ELR (cell line): ENCODE results near the gene CTPS2.
"Not testable (repeated sequence)": the region's sequence is repeated elsewhere in the genome, so short reads cannot be mapped to it uniquely, and the experiment has no call there.

Experiments used
- DNase-seq: peaks from one replicate; pipeline ENCODE4 v3.0.0-alpha.2; 2015; ENCODE audit warnings: low read depth

The CTPS2 gene

GRCh38 chrX:16654093-16654492 is 58.4 kb downstream of the CTPS2 start:
- DNase-seq = no peak

DNA sequence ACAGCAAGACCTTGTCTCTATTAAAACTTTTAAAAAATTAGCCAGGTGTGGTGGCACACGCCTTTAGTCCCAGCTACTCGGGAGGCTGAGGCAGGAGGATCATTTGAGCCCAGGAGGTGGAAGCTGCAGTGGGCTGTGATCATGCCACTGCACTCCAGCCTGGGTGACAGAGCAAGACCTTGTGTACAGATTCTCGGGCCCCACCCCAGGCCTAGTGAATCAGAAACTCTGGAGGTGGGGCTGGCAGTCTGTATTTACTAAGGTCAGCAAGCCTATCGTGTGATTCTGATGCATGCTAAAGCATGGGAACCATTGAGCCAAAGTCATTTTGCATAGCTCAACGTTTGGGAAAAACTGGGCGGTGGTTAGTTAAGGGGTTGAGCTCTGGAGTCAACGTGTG is 59.0 kb downstream of the CTPS2 start:
- peak; percentile 30 for DNase-seq

GRCh38 chrX:16651391-16652024 is 61.0 kb downstream of the CTPS2 start:
- no peak for DNase-seq

DNA sequence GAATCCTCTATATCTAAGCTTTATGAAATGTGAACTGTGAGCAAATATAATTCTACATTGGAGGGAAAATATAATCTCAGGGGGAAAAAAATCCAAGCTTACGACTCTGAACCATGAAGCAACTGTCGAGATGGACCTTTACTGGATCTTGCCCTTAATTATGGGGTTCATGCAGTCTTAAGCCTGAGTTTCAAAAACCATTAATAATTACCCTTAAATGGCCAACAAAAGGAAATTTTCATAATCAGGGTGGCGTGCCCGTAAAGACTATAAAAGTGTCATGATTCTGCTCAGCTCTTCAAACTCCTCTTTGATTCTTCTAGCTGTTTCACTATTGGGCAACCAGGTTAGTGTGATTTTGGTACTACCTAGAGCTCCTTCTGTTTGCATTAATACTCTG is 62.6 kb downstream of the CTPS2 start, which contains the start of gene S100G:
TSS of gene S100G (plus strand) at position 301 of the 400 bp plus-strand sequence. CDS start 849 bp downstream, outside the sequence.
- no peak for DNase-seq

- no peak for DNase-seq
Observed at GRCh38 chrX:16646366-16647138, 65.9 kb downstream of the CTPS2 start.

DNA sequence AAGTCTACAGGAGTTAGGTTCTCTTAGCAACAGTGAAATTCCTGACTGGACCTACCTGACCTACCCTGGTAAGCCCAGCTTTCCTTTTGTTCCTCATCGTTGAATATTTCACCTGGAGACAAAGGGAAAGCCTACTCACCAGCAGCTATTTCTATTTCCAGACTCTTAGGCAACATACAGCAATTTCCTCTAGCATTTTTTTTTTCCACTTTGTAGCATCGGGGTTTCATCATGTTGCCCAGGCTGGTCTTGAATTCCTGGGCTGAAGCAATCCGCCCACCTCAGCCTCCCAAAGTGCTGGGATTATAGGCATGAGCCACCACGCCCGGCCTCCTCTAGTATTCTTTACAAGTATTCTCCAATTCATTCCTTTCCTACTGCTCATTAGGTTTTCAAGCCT is 69.3 kb downstream of the CTPS2 start:
- peak; percentile 33 for DNase-seq

DNA sequence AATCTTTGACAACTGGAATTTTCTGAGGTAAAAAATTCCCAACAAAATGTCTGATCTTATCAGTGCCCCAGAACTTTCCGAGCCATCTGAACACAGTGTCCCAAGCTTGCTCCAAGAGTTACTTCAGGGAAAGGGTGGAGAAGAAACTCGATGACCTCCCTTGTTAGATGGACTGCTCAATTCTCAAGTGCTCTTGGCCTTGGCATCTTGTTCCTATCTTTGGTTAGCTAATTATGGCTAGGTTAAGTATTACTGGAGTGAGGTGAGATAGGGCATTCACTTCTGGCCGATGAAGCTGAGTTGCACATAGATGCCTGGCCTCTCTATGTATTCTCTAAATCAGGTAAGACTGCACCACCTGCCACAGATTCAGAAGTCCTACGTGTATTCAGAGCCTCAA is 71.6 kb downstream of the CTPS2 start:
- no peak for DNase-seq

DNA sequence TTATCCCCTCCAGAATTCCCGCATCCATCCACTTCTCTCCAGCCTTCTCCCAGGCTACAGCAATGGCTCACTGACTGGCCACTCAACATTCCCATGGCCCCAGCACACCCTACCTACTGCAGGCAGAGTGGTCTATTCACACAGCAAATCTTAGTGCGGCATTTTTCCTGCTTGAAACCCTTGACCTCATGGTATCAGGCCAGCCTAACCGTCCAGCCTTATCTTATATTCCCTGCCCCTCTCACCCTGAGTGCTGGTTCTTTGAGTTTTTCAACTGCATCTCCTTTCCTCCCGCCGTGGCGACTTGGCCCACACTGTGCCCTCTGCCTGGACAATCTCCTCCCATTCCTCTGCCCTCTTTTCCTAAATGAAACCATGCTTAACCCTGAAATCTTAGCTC is 72.5 kb downstream of the CTPS2 start:
- no peak for DNase-seq

- DNase-seq = peak; percentile 48
Observed at GRCh38 chrX:16638533-16638932, 73.9 kb downstream of the CTPS2 start.

GRCh38 chrX:16635596-16635995 is 76.9 kb downstream of the CTPS2 start:
- DNase-seq = no peak

- DNase-seq = no peak
Observed at GRCh38 chrX:16635040-16635439, 77.4 kb downstream of the CTPS2 start.

- DNase-seq = peak; percentile 45
Observed at GRCh38 chrX:16633754-16634153, 78.7 kb downstream of the CTPS2 start.

- DNase-seq = no peak
Observed at GRCh38 chrX:16629909-16630308, 82.6 kb downstream of the CTPS2 start.

DNA sequence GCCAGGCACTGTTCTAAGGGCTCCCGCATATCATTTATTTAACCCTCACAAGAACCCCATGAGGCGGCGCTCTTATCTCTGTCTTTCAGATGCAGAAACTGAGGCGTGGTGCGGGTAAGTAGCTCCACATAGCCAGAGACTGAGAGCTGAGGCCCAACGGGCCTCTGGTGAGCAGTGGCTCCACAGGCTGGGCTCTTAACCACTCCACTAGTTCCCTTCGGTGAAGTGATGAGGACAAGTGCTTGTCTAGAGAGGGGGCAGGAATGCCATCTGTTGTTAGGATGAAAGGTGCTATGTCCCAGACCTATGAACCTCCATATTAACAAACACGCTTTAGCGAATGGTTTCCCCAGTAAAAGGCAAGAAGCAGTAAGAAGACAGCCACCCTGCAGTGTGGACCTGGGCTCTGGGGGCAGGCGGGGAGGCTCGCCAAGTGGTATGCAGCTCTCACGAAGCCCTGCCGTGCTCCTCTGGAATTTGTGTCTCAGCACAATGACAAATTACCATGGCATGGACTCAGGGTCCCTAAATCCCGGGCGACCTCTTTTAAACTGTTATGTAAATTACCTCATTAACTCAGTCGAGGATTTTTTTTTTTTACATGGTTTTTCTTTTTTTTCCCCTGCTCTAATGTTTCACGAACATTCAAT is 83.4 kb downstream of the CTPS2 start:
- DNase-seq = no peak

GRCh38 chrX:16628511-16628910 is 84.0 kb downstream of the CTPS2 start:
- not testable (repeated sequence) for DNase-seq

- no peak for DNase-seq
Observed at GRCh38 chrX:16619024-16619423, 93.4 kb downstream of the CTPS2 start.

GRCh38 chrX:16618422-16618821 is 94.0 kb downstream of the CTPS2 start:
- DNase-seq = no peak

- DNase-seq = no peak
Observed at GRCh38 chrX:16617382-16617781, 95.1 kb downstream of the CTPS2 start.

DNA sequence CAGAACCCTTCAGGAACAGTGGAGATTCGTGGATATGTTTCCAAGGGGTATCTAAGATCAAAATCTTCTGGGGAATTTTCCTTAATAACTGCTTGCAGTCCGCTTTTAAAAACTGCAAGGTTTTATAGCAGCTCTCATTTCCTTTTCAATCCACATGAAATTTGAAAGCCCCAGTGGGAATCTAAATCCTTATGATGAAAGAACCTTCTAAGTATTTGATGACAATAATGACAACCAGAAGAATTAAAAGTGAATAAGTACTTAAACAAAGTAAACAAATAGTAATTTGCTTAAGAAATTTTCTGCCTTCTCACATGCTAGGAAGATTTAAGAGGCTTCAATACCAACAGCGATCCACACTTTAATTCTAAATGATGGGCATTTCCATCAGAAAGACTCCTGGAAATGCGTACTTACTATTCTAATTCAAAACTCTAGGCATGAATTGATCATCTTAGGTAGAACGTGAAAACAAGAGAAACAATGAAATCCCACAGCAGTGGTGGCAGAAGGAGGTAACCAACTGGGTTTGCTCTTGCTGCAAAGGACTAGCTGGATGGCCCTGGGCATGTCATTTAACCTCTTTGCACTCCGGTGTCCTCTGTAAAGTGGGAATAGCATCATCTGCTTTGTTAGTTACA is 100.1 kb downstream of the CTPS2 start:
- DNase-seq = no peak

GRCh38 chrX:16610654-16611053 is 101.8 kb downstream of the CTPS2 start:
- not testable (repeated sequence) for DNase-seq

- DNase-seq = peak; percentile 82
Observed at GRCh38 chrX:16610121-16610621, 102.3 kb downstream of the CTPS2 start.

GRCh38 chrX:16606142-16606720 is 106.2 kb downstream of the CTPS2 start:
- no peak for DNase-seq
